Sigmoid colon (tissue), 4 donors: ENCODE data around the gene S100A5.

ENCODE experiments used
- CTCF ChIP-seq, 4 experiments: fragments of 450-650 bp in 3 of 4; fragments of 200-600 bp in 1 of 4; IDR thresholded peaks; one replicate each; pipeline ENCODE4 v1.5.1; 2016 to 2019; ENCODE audit warnings: antibody characterized with exemption in 4 of 4, mild to moderate bottlenecking in 3 of 4, moderate library complexity in 2 of 4
- POLR2A ChIP-seq, 2 donors: fragments of 450-650 bp; IDR thresholded peaks; one replicate each; pipeline ENCODE4 v1.6.1; 2016; ENCODE audit warnings: antibody characterized with exemption in 2 of 2, mild to moderate bottlenecking in 2 of 2, moderate library complexity in 2 of 2
- POLR2AphosphoS5 ChIP-seq, 4 donors: sonication (generic); formaldehyde crosslinking; IDR thresholded peaks; one replicate each; pipeline ENCODE4 v1.6.1; 2017; ENCODE audit warnings: antibody characterized with exemption in 4 of 4

GRCh38 chr1:153544453-153545066, 3.8 kb upstream of the S100A5 start:
- TF ChIP-seq POLR2AphosphoS5 (IDR thresholded peaks at IDR 0.05) (no peak), CTCF (IDR thresholded peaks at IDR 0.05) (no peak), POLR2A (IDR thresholded peaks at IDR 0.05) (no peak)
